H1 (cell line): ENCODE data around the gene SLC16A11. TPM values are rescaled to one million over a fixed set of nuclear protein-coding genes. Genes with fewer than 3 reads are reported as not detected.
A peak's percentile ranks its signal among the peaks of the same experiment; 100 is the strongest.

Experiments used
- CTCF ChIA-PET: fragments of 300-600 bp; sonication (Branson Sonifier 250); formaldehyde crosslinking; loops from one replicate; lab custom pipeline; 2021; ENCODE audit not compliant: partially characterized antibody; lab: Charles Lee
- POLR2A ChIA-PET: fragments of 300-600 bp; sonication (Branson Sonifier 250); formaldehyde crosslinking; loops from one replicate; lab custom pipeline; 2021; ENCODE audit warnings: inconsistent platforms; ENCODE audit not compliant: partially characterized antibody; lab: Charles Lee
- DNase-seq, 2 experiments: peaks; one replicate each; pipeline versions ENCODE4 v3.0.0 to v3.0.0-alpha.2; 2010 to 2022; ENCODE audit warnings: low spot score in 2 of 2, low read depth in 1 of 2, mixed read lengths in 1 of 2
- FAIRE-seq: peaks from 2 replicates; lab custom pipeline; 2011; peaks lifted over from hg19 to GRCh38; lab: Jason Lieb, UNC
- H2AFZ ChIP-seq: 2 replicates; pipeline ENCODE4 v1.8.1; 2012; ENCODE audit warnings: low read length, inconsistent platforms
- H2AK5ac ChIP-seq: 2 replicates; pipeline ENCODE4 v1.6.1; 2013; ENCODE audit warnings: low read depth, low read length
- H2BK120ac ChIP-seq: replicated peaks from 2 replicates; pipeline ENCODE3; 2013; ENCODE audit warnings: low read depth, low read length, inconsistent platforms
- H2BK12ac ChIP-seq: 2 replicates; pipeline ENCODE4 v1.6.1; 2013; ENCODE audit warnings: low read depth, low read length
- H2BK15ac ChIP-seq: 2 replicates; pipeline ENCODE4 v1.6.1; 2013; ENCODE audit warnings: low read length
- H2BK20ac ChIP-seq: 2 replicates; pipeline ENCODE4 v1.6.1; 2013; ENCODE audit warnings: low read length
- H2BK5ac ChIP-seq: 2 replicates; pipeline ENCODE4 v1.6.1; 2013; ENCODE audit warnings: low read depth, low read length
- H3K14ac ChIP-seq: 2 replicates; pipeline ENCODE4 v1.6.1; 2013; ENCODE audit warnings: inconsistent platforms; ENCODE audit not compliant: insufficient read length
- H3K18ac ChIP-seq: 2 replicates; pipeline ENCODE4 v1.6.1; 2013; ENCODE audit warnings: low read length; ENCODE audit errors: extremely low read depth
- H3K23ac ChIP-seq: 2 replicates; pipeline ENCODE4 v1.6.1; 2013; ENCODE audit warnings: inconsistent platforms; ENCODE audit not compliant: insufficient read length
- H3K23me2 ChIP-seq: 2 replicates; pipeline ENCODE4 v1.6.1; 2013; ENCODE audit warnings: low read depth, low read length
- H3K27ac ChIP-seq: 2 replicates; pipeline ENCODE4 v1.6.1; 2011; ENCODE audit warnings: low read depth, low read length, inconsistent platforms
- H3K27me3 ChIP-seq, 4 experiments: replicated peaks in 1 of 4; 1 replicate in 1 of 4; 2 replicates in 3 of 4; pipeline versions ENCODE4 v1.6.1 to v1.8.1; 2011 to 2013; ENCODE audit warnings: low read length in 3 of 4, mild to moderate bottlenecking in 3 of 4, inconsistent platforms in 2 of 4, mixed read lengths in 2 of 4, moderate library complexity in 1 of 4; ENCODE audit not compliant: control insufficient read depth in 3 of 4, insufficient read depth in 3 of 4; ENCODE audit errors: extremely low read depth in 1 of 4
- H3K36me3 ChIP-seq, 4 experiments: 2 replicates each; pipeline versions ENCODE4 v1.6.1 to v1.8.1; 2011 to 2013; ENCODE audit warnings: mild to moderate bottlenecking in 4 of 4, low read length in 3 of 4, moderate library complexity in 2 of 4, control low read depth in 1 of 4, inconsistent platforms in 1 of 4; ENCODE audit not compliant: insufficient read depth in 4 of 4, control insufficient read depth in 2 of 4
- H3K4ac ChIP-seq: replicated peaks from 2 replicates; pipeline ENCODE3; 2013; ENCODE audit warnings: low read length, low read depth, mixed read lengths, inconsistent platforms; ENCODE audit not compliant: insufficient read length
- H3K4me1 ChIP-seq, 4 experiments: replicated peaks in 1 of 4; 1 replicate in 1 of 4; 2 replicates in 3 of 4; pipeline versions ENCODE4 v1.6.1 to v1.8.1; 2011 to 2013; ENCODE audit warnings: low read length in 3 of 4, inconsistent platforms in 2 of 4, mixed read lengths in 1 of 4; ENCODE audit not compliant: insufficient read depth in 4 of 4, control insufficient read depth in 3 of 4
- H3K4me2 ChIP-seq, 2 experiments: 2 replicates each; pipeline versions ENCODE4 v1.6.1 to v1.8.1; 2011 to 2013; ENCODE audit warnings: low read depth in 2 of 2, low read length in 2 of 2, control low read depth in 1 of 2, inconsistent platforms in 1 of 2, mild to moderate bottlenecking in 1 of 2; ENCODE audit not compliant: insufficient read depth in 1 of 2
- H3K4me3 ChIP-seq, 4 experiments: fragments of 200-600, 300-600 bp in 1 of 4; sonication (generic), shearing (Covaris generic), sonication (Bioruptor Twin) in 1 of 4; 2 replicates each; pipeline versions ENCODE4 v1.5.1 to v1.8.1; 2011 to 2016; ENCODE audit warnings: low read length in 4 of 4, low read depth in 3 of 4, control low read depth in 2 of 4, inconsistent platforms in 2 of 4, mild to moderate bottlenecking in 2 of 4, mixed read lengths in 1 of 4, moderate library complexity in 1 of 4; ENCODE audit not compliant: insufficient read depth in 2 of 4; ENCODE audit errors: extremely low read depth in 1 of 4
- H3K56ac ChIP-seq: replicated peaks from 2 replicates; pipeline ENCODE3; 2013; ENCODE audit warnings: low read depth, mild to moderate bottlenecking, mixed read lengths, low read length, inconsistent platforms; ENCODE audit not compliant: insufficient read length
- H3K79me1 ChIP-seq: 2 replicates; pipeline ENCODE4 v1.6.1; 2013; ENCODE audit warnings: low read depth, low read length, control low read depth
- H3K79me2 ChIP-seq, 2 experiments: 2 replicates each; pipeline versions ENCODE4 v1.6.1 to v1.8.1; 2012 to 2013; ENCODE audit warnings: low read length in 2 of 2, mild to moderate bottlenecking in 2 of 2, inconsistent platforms in 1 of 2; ENCODE audit not compliant: insufficient read depth in 2 of 2, control insufficient read depth in 1 of 2
- H3K9ac ChIP-seq, 4 experiments: replicated peaks in 1 of 4; 1 replicate in 1 of 4; 2 replicates in 3 of 4; pipeline versions ENCODE4 v1.6.1 to v1.8.1; 2011 to 2013; ENCODE audit warnings: low read depth in 3 of 4, low read length in 3 of 4, control low read depth in 2 of 4, mild to moderate bottlenecking in 2 of 4, moderate library complexity in 2 of 4, inconsistent platforms in 1 of 4; ENCODE audit errors: extremely low read depth in 1 of 4
- H3K9me3 ChIP-seq, 2 experiments: 2 replicates each; pipeline versions ENCODE4 v1.6.1 to v1.8.1; 2012 to 2013; ENCODE audit warnings: mild to moderate bottlenecking in 2 of 2, moderate library complexity in 2 of 2, control low read depth in 1 of 2, inconsistent platforms in 1 of 2, low read depth in 1 of 2, low read length in 1 of 2, mixed read lengths in 1 of 2; ENCODE audit not compliant: insufficient read depth in 2 of 2
- H4K20me1 ChIP-seq, 2 experiments: replicated peaks in 1 of 2; 2 replicates each; pipeline versions ENCODE3 to v1.8.1; 2011 to 2013; ENCODE audit warnings: inconsistent platforms in 2 of 2, low read length in 2 of 2, mild to moderate bottlenecking in 1 of 2; ENCODE audit not compliant: insufficient read depth in 2 of 2, control insufficient read depth in 1 of 2
- H4K5ac ChIP-seq: 2 replicates; pipeline ENCODE4 v1.6.1; 2013; ENCODE audit warnings: low read length, low read depth, mixed read lengths, inconsistent platforms; ENCODE audit not compliant: insufficient read length
- H4K8ac ChIP-seq: 2 replicates; pipeline ENCODE4 v1.8.0; 2013; ENCODE audit warnings: mild to moderate bottlenecking, moderate library complexity, low read length, inconsistent platforms; ENCODE audit not compliant: insufficient read depth; ENCODE audit errors: extremely low read depth
- H4K91ac ChIP-seq: replicated peaks from 2 replicates; pipeline ENCODE3; 2013; ENCODE audit warnings: low read length, mixed read lengths, inconsistent platforms; ENCODE audit not compliant: insufficient read length
- BACH1 ChIP-seq: IDR thresholded peaks from 2 replicates; pipeline ENCODE4 v1.6.1; 2012; ENCODE audit warnings: low read length, improper control_type of control experiment
- CEBPB ChIP-seq: IDR thresholded peaks from 2 replicates; pipeline ENCODE4 v1.6.1; 2012; ENCODE audit warnings: low read depth, low read length
- EP300 ChIP-seq, 2 experiments: IDR thresholded peaks; 1 replicate in 1 of 2; 2 replicates in 1 of 2; pipeline ENCODE4 v1.6.1; 2011 to 2012; ENCODE audit warnings: low read depth in 2 of 2, low read length in 2 of 2, mild to moderate bottlenecking in 2 of 2, borderline replicate concordance in 1 of 2, inconsistent platforms in 1 of 2, moderate library complexity in 1 of 2
- EZH2 ChIP-seq: fragments of 200-600 bp; sonication (generic); IDR thresholded peaks from 2 replicates; pipeline ENCODE4 v1.7.1; 2012; ENCODE audit warnings: low read depth, mild to moderate bottlenecking, moderate library complexity, low read length, inconsistent platforms; ENCODE audit not compliant: severe bottlenecking
- JUN ChIP-seq: IDR thresholded peaks from 2 replicates; pipeline ENCODE4 v1.6.1; 2011; ENCODE audit warnings: low read depth, mild to moderate bottlenecking, improper control_type of control experiment, low read length
- JUND ChIP-seq: IDR thresholded peaks from 2 replicates; pipeline ENCODE4 v1.6.1; 2011; ENCODE audit warnings: mild to moderate bottlenecking, improper control_type of control experiment, low read length
- POLR2AphosphoS5 ChIP-seq: IDR thresholded peaks from 2 replicates; pipeline ENCODE4 v1.6.1; 2011; ENCODE audit warnings: low read depth, low read length
- SP2 ChIP-seq: IDR thresholded peaks from 2 replicates; pipeline ENCODE4 v1.6.1; 2012; ENCODE audit warnings: mild to moderate bottlenecking, low read length, inconsistent platforms
- SRF ChIP-seq: IDR thresholded peaks from 2 replicates; pipeline ENCODE4 v1.6.1; 2011; ENCODE audit warnings: mild to moderate bottlenecking, low read depth, low read length, moderate library complexity
- TCF12 ChIP-seq: IDR thresholded peaks from 2 replicates; pipeline ENCODE4 v1.6.1; 2011; ENCODE audit warnings: low read depth, mild to moderate bottlenecking, low read length
- WGBS, 2 experiments: shearing (Covaris generic) in 1 of 2; methylation state at CpG; one replicate each; pipeline versions ENCODE4 v1.1.6 to v1.1.7; 2013 to 2015; ENCODE audit warnings: low lambda C conversion rate in 2 of 2, mixed read lengths in 2 of 2, inconsistent platforms in 1 of 2, low coverage in 1 of 2, missing lambda C conversion rate in 1 of 2; ENCODE audit not compliant: insufficient replicate concordance in 2 of 2, insufficient coverage in 1 of 2, insufficient read length in 1 of 2; ENCODE audit errors: extremely low coverage in 1 of 2, missing lambda C conversion rate in 1 of 2; 5-methylcytosine and 5-hydroxymethylcytosine counted together
- polyA plus RNA-seq, 7 experiments: library from polyadenylated mRNA; depleted of rRNA in 3 of 7; stranded (reverse) in 5 of 7; unstranded in 2 of 7; fragments of >200 nt in 5 of 7; fragments of 200-250 nt in 2 of 7; gene quantifications; 1 replicate in 5 of 7; 2 replicates in 1 of 7; 4 replicates in 1 of 7; pipeline versions ENCODE4 v1.2.1 to v1.2.3, GENCODE V29; 2011 to 2013; ENCODE audit warnings: missing spikeins in 2 of 7, mixed read lengths in 2 of 7
- total RNA-seq: library from RNA; stranded (reverse); fragmentation: NEBNext Ultra II Directional; extraction: Animal tissue kit (Norgen Biotek cat#: 25700); gene quantifications from 2 replicates; pipeline ENCODE4 v1.2.1, GENCODE V29; 2021

Gene SLC16A11
- total and polyA plus RNA-seq, 2 of the 8 experiments (the other 6 are each of a cell fraction or from before 2014, with no cell fraction given) = 0.35 to 0.39 TPM

GRCh38 chr17:7019367-7019766, 24.5 kb downstream of the SLC16A11 start:
- DNase-seq (no peak), FAIRE-seq (no peak)
- H2AFZ ChIP-seq = 0 out of 2 replicates have a peak overlapping the region, but pooled peaks have one; percentile 63
- H3K23me2 ChIP-seq = peaks cover 15% of the 10 kb centered on the region
- H3K9me3 ChIP-seq = no peaks in the 10 kb centered on the region
- no peak overlapping the region for H3K27ac ChIP-seq
- no peak overlapping the region for H2BK15ac ChIP-seq
- CTCF ChIA-PET = interaction anchor here (1.0 to 1.6 kb wide), 3 partner anchors 27 to 219 kb away, joined by 3 to 5 read pairs (median 3); no protein-coding TSS in a partner anchor
- peak overlapping the region; percentile 67 to 73; a peak in 2 of 4 replicates for H3K4me2 ChIP-seq
- H3K4ac ChIP-seq = no peak overlapping the region
- 61% methylated on average over 6 of the region's 10 CpGs; no CpG with 5 or more reads in 1 of the 2 experiments for WGBS, 2 experiments
- peaks cover 0 to 16% (median 12%) of the 10 kb centered on the region in 4 experiments; a peak in 6 of 7 replicates for H3K27me3 ChIP-seq
- H3K56ac ChIP-seq = no peak overlapping the region
- H2BK12ac ChIP-seq = no peak overlapping the region
- peak overlapping the region in 1 of 4 experiments; percentile 53; a peak in 2 of 7 replicates for H3K9ac ChIP-seq
- peak overlapping the region; percentile 15; the same call in 1 of the 2 replicates for H3K18ac ChIP-seq
- no peak overlapping the region for H2BK5ac ChIP-seq
- no peak overlapping the region for H3K4me3 ChIP-seq
- no peak overlapping the region for H3K23ac ChIP-seq
- H2BK20ac ChIP-seq = no peak overlapping the region
- no peak overlapping the region for H3K14ac ChIP-seq
- H4K5ac ChIP-seq = no peak overlapping the region
- H4K8ac ChIP-seq = peak overlapping the region; percentile 94
- no peak overlapping the region for H2AK5ac ChIP-seq
- H4K20me1 ChIP-seq = no peaks in the 10 kb centered on the region
- peaks cover 0 to 4% (median 2%) of the 10 kb centered on the region in 4 experiments; a peak in 3 of 8 replicates for H3K36me3 ChIP-seq
- no peaks in the 10 kb centered on the region for H3K79me1 ChIP-seq
- POLR2A ChIA-PET = interaction anchor here (0.9 to 1.9 kb wide), 2 partner anchors 13 to 159 kb away, joined by 3 to 4 read pairs; partner anchors contain the start of gene ASGR1
- H4K91ac ChIP-seq = no peak overlapping the region
- no peak overlapping the region for H2BK120ac ChIP-seq
- H3K4me1 ChIP-seq = peaks cover 0 to 22% (median 10%) of the 10 kb centered on the region in 4 experiments; a peak in 6 of 7 replicates
- no peaks in the 10 kb centered on the region for H3K79me2 ChIP-seq
- TF ChIP-seq CEBPB = no peak
- TF ChIP-seq BACH1 = no peak
- no peak for TF ChIP-seq SRF
- TF ChIP-seq JUND = no peak
- TF ChIP-seq EZH2 = no peak
- no peak for TF ChIP-seq JUN
- no peak for TF ChIP-seq SP2
- no peak for TF ChIP-seq EP300 (IDR thresholded peaks at IDR 0.05; ENCODE audit: borderline replicate concordance in 1 of 2, low read depth in 2 of 2, low read length in 2 of 2)
- TF ChIP-seq POLR2AphosphoS5 = no peak
- no peak for TF ChIP-seq TCF12
